Sigmoid colon (tissue), 7 donors: ENCODE results near the gene OR10A3. TPM values are rescaled to one million over a fixed set of nuclear protein-coding genes. Genes with fewer than 3 reads are reported as not detected.

Experiments used
- DNase-seq: peaks from one replicate; pipeline ENCODE4 v3.0.0-alpha.2; 2019
- H3K27ac ChIP-seq, 4 donors: fragments of 200-600 bp; sonication (generic); one replicate each; pipeline ENCODE4 v1.5.1; 2016 to 2019; ENCODE audit warnings: mild to moderate bottlenecking in 1 of 4
- H3K27me3 ChIP-seq, 3 donors: fragments of 200-600 bp; sonication (generic); one replicate each; pipeline ENCODE4 v1.5.1; 2019; ENCODE audit warnings: mild to moderate bottlenecking in 1 of 3
- H3K36me3 ChIP-seq, 4 donors: fragments of 200-600 bp; sonication (generic); one replicate each; pipeline ENCODE4 v1.5.1; 2016 to 2019
- H3K4me1 ChIP-seq, 4 donors: fragments of 200-600 bp; sonication (generic); one replicate each; pipeline ENCODE4 v1.5.1; 2017 to 2019
- H3K4me3 ChIP-seq, 4 donors: fragments of 200-600 bp; sonication (generic); one replicate each; pipeline ENCODE4 v1.5.1; 2017 to 2019; ENCODE audit warnings: mild to moderate bottlenecking in 2 of 4, moderate library complexity in 1 of 4
- H3K9me3 ChIP-seq, 4 donors: fragments of 200-600 bp in 3 of 4; sonication (generic) in 3 of 4; one replicate each; pipeline versions ENCODE4 v1.5.1 to v1.6.1; 2013 to 2019
- EP300 ChIP-seq, 4 donors: sonication (generic); formaldehyde crosslinking; IDR thresholded peaks; one replicate each; pipeline ENCODE4 v1.6.1; 2017; ENCODE audit warnings: antibody characterized with exemption in 4 of 4
- POLR2A ChIP-seq, 2 donors: fragments of 450-650 bp; IDR thresholded peaks; one replicate each; pipeline ENCODE4 v1.6.1; 2016; ENCODE audit warnings: antibody characterized with exemption in 2 of 2, mild to moderate bottlenecking in 2 of 2, moderate library complexity in 2 of 2
- POLR2AphosphoS5 ChIP-seq, 4 donors: sonication (generic); formaldehyde crosslinking; IDR thresholded peaks; one replicate each; pipeline ENCODE4 v1.6.1; 2017; ENCODE audit warnings: antibody characterized with exemption in 4 of 4
- WGBS, 2 donors: extraction: QIAGEN DNeasy Blood & Tissue Kit; methylation state at CpG; one replicate each; pipeline ENCODE4 v1.1.7; 2013; 5-methylcytosine and 5-hydroxymethylcytosine counted together
- intact Hi-C: fragments of 100-400 bp; cut with DNase I; formaldehyde crosslinking; loops from one replicate; pipeline ENCODE4 v1.15.1; 2023
- polyA plus RNA-seq, 3 donors: library from polyadenylated mRNA; stranded (reverse); fragments of 200-250 nt; gene quantifications; one replicate each; pipeline ENCODE4 v1.2.3, GENCODE V29; 2013
- total RNA-seq, 4 donors: library from RNA; depleted of rRNA; stranded (reverse); fragments of >200 nt; gene quantifications; one replicate each; pipeline ENCODE4 v1.1.0, GENCODE V29; 2016
- TF ChIP-seq, protein P1 (sequence below), 4 experiments: fragments of 450-650 bp in 3 of 4; fragments of 200-600 bp in 1 of 4; IDR thresholded peaks; one replicate each; pipeline ENCODE4 v1.5.1; 2016 to 2019; ENCODE audit warnings: antibody characterized with exemption in 4 of 4, mild to moderate bottlenecking in 3 of 4, moderate library complexity in 2 of 4
- donor health status: healthy with polysubstance abuse.
- donor health status: Bipolar disorder and iron deficiency.
- donor health status: healthy.

OR10A3 gene
- total and polyA plus RNA-seq, 7 donors = not detected

DNA sequence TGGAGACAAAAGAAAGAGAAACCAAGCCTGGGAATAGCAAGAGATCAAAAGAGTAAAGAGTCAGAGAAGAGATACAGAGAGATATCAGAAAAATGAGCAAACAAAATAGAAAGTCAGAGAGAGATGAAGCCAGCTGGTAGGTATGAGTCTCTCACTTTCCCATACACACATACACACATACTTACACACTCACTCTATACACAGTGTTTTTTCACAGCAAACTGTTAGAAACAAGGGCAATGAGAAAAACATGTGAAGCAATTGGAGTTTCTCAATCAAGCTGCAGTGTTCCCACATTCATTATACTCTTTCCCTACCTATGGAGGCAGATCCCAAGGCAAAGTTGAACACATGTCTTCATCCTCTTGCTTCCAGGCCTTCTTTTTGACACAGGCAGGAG lies 26.3 kb upstream of the OR10A3 start:
- H3K27me3 ChIP-seq = no peaks in the 10 kb centered on the region
- intact Hi-C loops = no loop called here

DNA sequence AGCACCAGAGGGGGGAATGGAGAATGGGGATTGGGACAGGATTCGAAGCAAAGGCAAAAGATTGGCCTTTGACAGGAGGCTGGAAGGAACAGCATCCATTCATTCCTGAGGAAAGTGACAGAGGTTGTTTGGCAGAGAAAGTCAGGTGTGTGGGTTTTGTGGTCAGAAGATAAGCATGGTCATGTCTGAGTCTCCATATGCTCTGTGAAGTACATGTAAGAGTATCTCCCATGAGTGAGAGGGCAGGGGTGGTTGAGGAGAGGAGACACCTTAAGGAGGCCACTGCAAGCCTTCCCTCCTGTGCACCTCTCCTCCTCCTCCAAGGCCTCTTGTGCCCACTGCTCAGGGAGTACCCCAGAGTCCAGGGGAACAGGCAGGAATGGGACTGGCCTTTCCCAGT lies 25.6 kb upstream of the OR10A3 start:
- no peak for DNase-seq
- no peaks in the 10 kb centered on the region for H3K36me3 ChIP-seq
- H3K4me1 ChIP-seq = no peaks in the 10 kb centered on the region
- no peak overlapping the region for H3K4me3 ChIP-seq
- 80 to 84% methylated on average over 1 of the region's 1 CpG for WGBS, 2 donors
- intact Hi-C loops = no loop called here
- no peak overlapping the region for H3K27ac ChIP-seq
- no peaks in the 10 kb centered on the region for H3K9me3 ChIP-seq
- TF ChIP-seq POLR2A (IDR thresholded peaks at IDR 0.05) (no peak), EP300 (IDR thresholded peaks at IDR 0.05) (no peak), POLR2AphosphoS5 (IDR thresholded peaks at IDR 0.05) (no peak)
- TF ChIP-seq, protein P1, sequence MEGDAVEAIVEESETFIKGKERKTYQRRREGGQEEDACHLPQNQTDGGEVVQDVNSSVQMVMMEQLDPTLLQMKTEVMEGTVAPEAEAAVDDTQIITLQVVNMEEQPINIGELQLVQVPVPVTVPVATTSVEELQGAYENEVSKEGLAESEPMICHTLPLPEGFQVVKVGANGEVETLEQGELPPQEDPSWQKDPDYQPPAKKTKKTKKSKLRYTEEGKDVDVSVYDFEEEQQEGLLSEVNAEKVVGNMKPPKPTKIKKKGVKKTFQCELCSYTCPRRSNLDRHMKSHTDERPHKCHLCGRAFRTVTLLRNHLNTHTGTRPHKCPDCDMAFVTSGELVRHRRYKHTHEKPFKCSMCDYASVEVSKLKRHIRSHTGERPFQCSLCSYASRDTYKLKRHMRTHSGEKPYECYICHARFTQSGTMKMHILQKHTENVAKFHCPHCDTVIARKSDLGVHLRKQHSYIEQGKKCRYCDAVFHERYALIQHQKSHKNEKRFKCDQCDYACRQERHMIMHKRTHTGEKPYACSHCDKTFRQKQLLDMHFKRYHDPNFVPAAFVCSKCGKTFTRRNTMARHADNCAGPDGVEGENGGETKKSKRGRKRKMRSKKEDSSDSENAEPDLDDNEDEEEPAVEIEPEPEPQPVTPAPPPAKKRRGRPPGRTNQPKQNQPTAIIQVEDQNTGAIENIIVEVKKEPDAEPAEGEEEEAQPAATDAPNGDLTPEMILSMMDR (IDR thresholded peaks at IDR 0.05) = no peak
- H3K27me3 ChIP-seq = no peaks in the 10 kb centered on the region

More for the DNA sequence above, 26.3 kb upstream of the OR10A3 start:
- no peaks in the 10 kb centered on the region for H3K4me1 ChIP-seq
- DNase-seq = no peak
- no peaks in the 10 kb centered on the region for H3K36me3 ChIP-seq
- no peaks in the 10 kb centered on the region for H3K9me3 ChIP-seq
- no peak overlapping the region for H3K4me3 ChIP-seq
- no peak overlapping the region for H3K27ac ChIP-seq
- TF ChIP-seq, protein P1 (IDR thresholded peaks at IDR 0.05) = no peak
- TF ChIP-seq POLR2AphosphoS5 (IDR thresholded peaks at IDR 0.05) (no peak), EP300 (IDR thresholded peaks at IDR 0.05) (no peak), POLR2A (IDR thresholded peaks at IDR 0.05) (no peak)

DNA sequence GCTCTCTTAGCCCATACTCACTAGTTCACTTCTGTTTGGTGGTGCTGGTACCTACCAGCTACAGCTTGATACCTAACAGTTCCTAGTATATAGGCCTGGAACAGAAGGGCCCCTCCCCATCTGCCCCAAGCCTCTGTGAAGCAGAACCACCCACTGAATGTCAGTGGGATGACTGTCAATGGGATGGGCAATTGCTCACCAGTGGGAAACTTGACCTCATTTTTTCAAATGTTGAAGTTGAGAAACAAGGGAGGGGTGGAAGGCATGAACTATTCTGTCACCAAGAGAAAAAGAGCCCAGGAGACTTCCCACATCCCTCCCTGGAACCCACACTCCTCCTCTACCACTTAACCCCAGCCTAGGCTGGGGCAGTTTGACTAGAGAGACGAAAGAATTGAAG lies 23.9 kb upstream of the OR10A3 start, which contains the start of gene NLRP10:
Gene NLRP10 (minus strand): TSS at position 62 of the 400 bp plus-strand sequence. CDS start 1,952 bp downstream, outside the sequence.
- TF ChIP-seq POLR2A (IDR thresholded peaks at IDR 0.05) (no peak), POLR2AphosphoS5 (IDR thresholded peaks at IDR 0.05) (no peak), EP300 (IDR thresholded peaks at IDR 0.05) (no peak)
- TF ChIP-seq, protein P1 (IDR thresholded peaks at IDR 0.05) = no peak
- Histone ChIP-seq H3K4me3 (no peak within 1 kb of the TSS), H3K27ac (no peak within 1 kb of the TSS), H3K4me1 (no peaks in the 10 kb centered on the region), H3K9me3 (no peaks in the 10 kb centered on the region), H3K36me3 (no peaks in the 10 kb centered on the region), H3K27me3 (no peaks in the 10 kb centered on the region)
- intact Hi-C loops = no loop called here
- 86 to 88% methylated on average over 1 of the region's 1 CpG for WGBS, 2 donors
- no peak for DNase-seq

DNA sequence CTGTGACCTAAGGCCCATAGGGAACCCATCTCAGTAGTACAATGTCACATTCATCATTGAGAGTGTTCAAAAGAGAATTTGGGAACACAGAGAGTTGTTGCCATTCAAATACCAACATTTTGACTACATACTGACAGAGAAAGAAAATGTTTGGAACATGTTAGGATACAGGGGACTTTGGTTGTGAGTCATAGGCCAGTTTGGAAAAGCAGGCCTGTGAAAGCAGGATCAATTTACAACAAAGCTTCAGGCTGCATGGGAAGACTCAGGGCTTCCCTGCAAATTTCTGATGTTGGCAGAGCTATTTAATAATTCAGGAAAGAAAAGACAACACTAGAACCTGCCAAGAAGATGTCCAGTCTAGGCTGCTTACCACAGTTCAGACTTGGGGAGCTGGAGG lies 23.4 kb upstream of the OR10A3 start:
- H3K9me3 ChIP-seq = no peaks in the 10 kb centered on the region
- no peaks in the 10 kb centered on the region for H3K4me1 ChIP-seq
- intact Hi-C loops = no loop called here
- H3K27ac ChIP-seq = no peak overlapping the region
- TF ChIP-seq EP300 (IDR thresholded peaks at IDR 0.05) (no peak), POLR2AphosphoS5 (IDR thresholded peaks at IDR 0.05) (no peak), POLR2A (IDR thresholded peaks at IDR 0.05) (no peak)
- TF ChIP-seq, protein P1 (IDR thresholded peaks at IDR 0.05) = no peak
- no peaks in the 10 kb centered on the region for H3K27me3 ChIP-seq
- H3K4me3 ChIP-seq = no peak overlapping the region
- no peak for DNase-seq
- no peaks in the 10 kb centered on the region for H3K36me3 ChIP-seq

DNA sequence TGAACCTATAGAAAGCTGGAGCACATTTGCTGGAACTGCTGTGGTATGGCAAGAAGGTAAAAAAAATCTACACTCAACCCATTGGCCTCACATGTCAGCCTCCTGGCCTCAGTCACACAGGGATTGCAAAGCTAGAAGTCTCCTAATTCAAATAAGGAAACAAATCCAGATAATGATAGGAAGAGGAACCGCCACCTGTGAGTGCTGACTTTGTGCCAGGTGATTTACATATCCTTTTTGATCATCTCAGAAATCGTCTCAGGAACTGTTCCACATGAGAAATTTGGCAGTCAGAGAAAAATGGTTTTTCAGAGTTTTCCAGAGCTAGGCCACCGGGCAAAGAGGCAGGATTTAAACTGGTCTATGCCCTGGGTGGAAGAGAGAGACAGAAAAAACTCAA lies 22.8 kb upstream of the OR10A3 start:
- Histone ChIP-seq H3K27ac (no peak overlapping the region), H3K27me3 (no peaks in the 10 kb centered on the region), H3K4me3 (no peak overlapping the region), H3K4me1 (no peaks in the 10 kb centered on the region), H3K9me3 (no peaks in the 10 kb centered on the region), H3K36me3 (no peaks in the 10 kb centered on the region)
- intact Hi-C loops = no loop called here
- no peak for DNase-seq
- TF ChIP-seq POLR2AphosphoS5 (IDR thresholded peaks at IDR 0.05) = no peak
- TF ChIP-seq, protein P1 (IDR thresholded peaks at IDR 0.05) = no peak
- TF ChIP-seq POLR2A (IDR thresholded peaks at IDR 0.05) = no peak
- no peak for TF ChIP-seq EP300 (IDR thresholded peaks at IDR 0.05)
- 36 to 60% methylated on average over 3 of the region's 3 CpGs for whole genome bisulfite sequencing, 2 donors
